ENCODE data around the gene SPAM1. TPM values are rescaled to one million over a fixed set of nuclear protein-coding genes. Genes with fewer than 3 reads are reported as not detected.

SPAM1 gene, protein sequence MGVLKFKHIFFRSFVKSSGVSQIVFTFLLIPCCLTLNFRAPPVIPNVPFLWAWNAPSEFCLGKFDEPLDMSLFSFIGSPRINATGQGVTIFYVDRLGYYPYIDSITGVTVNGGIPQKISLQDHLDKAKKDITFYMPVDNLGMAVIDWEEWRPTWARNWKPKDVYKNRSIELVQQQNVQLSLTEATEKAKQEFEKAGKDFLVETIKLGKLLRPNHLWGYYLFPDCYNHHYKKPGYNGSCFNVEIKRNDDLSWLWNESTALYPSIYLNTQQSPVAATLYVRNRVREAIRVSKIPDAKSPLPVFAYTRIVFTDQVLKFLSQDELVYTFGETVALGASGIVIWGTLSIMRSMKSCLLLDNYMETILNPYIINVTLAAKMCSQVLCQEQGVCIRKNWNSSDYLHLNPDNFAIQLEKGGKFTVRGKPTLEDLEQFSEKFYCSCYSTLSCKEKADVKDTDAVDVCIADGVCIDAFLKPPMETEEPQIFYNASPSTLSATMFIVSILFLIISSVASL
- total RNA-seq (2022; extraction: Qiagen RNA extraction; ENCODE audit: low read depth) = not detected in 5 replicates

GRCh38 chr7:123924941-123925340 lies at the start of gene SPAM1:
TSS of gene SPAM1 (plus strand) at chr7:123925241. CDS start at chr7:123953571, 28,330 bp downstream.

Other genes with a start within 250 kb of the SPAM1 start
- gene WASL, start 176.2 kb upstream of the SPAM1 start, total RNA-seq (2022; extraction: Qiagen RNA extraction; ENCODE audit: low read depth) = 13.9 to 25.7 TPM (median 23.1 TPM) in 5 replicates
- 0.08 to 0.09 TPM in 2 of 5 replicates, not detected in the others for gene HYAL4, start 80.1 kb upstream of the SPAM1 start, total RNA-seq (2022; extraction: Qiagen RNA extraction; ENCODE audit: low read depth)
- not detected in 5 replicates for gene TMEM229A, start 107.8 kb downstream of the SPAM1 start, total RNA-seq (2022; extraction: Qiagen RNA extraction; ENCODE audit: low read depth)

Measured in A549 treated with ZK216348 at 1 μM for 4 hours (cell line).